Mammary epithelial cell (primary cell): ENCODE measurements around the gene RAB17.

Source experiments
- CTCF ChIP-seq, 2 donors: IDR thresholded peaks in 1 of 2; conservative IDR thresholded peaks in 1 of 2; 2 replicates each; pipeline ENCODE4 v1.5.1; 2011 to 2012; ENCODE audit warnings: inconsistent platforms in 2 of 2, low read length in 2 of 2, mild to moderate bottlenecking in 2 of 2, control low read depth in 1 of 2, low read depth in 1 of 2; ENCODE audit not compliant: insufficient read depth in 1 of 2; ENCODE audit errors: extremely low read depth in 1 of 2
- EZH2 ChIP-seq: IDR thresholded peaks from 2 replicates; pipeline ENCODE4 v1.6.1; 2012; ENCODE audit warnings: low read length, inconsistent platforms, borderline replicate concordance

DNA sequence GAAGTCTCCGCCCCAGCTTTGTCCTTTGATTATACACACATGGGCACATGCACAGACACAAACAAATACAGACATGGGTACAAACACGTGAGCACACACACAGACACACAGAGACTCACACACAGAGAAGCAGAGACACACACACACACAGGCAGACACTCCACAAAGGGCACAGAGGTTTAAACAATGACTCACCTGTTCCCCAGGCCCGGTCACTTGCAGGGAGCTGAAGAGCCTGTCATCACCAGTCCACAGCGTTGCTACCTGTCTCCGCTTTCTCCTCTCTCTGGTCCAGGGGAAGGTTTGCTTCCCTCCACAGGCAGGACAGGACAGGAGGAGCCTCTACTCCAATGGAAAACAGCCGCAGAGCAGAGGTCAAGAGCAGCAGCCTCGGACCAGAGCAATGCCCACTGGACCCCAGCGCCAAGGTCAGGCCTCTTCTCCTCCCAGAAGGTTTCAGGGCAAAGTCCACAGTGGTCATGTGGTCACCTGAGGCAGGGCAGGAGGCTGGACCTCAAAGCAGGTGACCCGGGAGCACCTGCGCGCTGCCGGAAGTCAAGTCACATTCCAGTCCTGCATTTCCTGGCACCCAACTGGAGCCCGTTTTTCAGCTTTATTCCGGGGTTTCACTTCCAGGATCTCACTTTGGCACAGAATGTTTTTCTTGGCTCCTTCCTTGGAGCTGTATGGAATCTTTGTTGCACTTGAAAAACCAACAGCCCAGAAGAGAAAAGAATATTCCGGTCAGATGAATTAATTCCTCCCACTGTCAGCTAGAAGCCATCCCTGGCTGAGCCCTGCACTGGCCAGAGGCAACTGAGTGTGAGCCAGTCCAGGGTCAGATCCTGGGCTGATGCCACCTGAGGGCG is at the start of gene RAB17:
- TF ChIP-seq CTCF (conservative IDR thresholded peaks at IDR 0.05 in 1 of 2, IDR thresholded peaks at IDR 0.05 in 1 of 2; ENCODE audit: extremely low read depth in 1 of 2, insufficient read depth in 1 of 2, low read depth in 1 of 2, low read length in 2 of 2): no peak
- no peak for TF ChIP-seq EZH2
